Stimulated activated CD8-positive, alpha-beta memory T cell treated with anti-CD3 and anti-CD28 coated beads, Interleukin-7, amount 100 ng/mL, for 48 hours (primary cell): Measurements from ENCODE around the gene TRIM24.

Experiments
- DNase-seq, 2 donors: peaks; one replicate each; pipeline ENCODE4 v3.0.0-alpha.2; 2020; ENCODE audit warnings: low read depth in 1 of 2; ENCODE audit errors: extremely low read depth in 1 of 2

Gene TRIM24

GRCh38 chr7:138618933-138619332 lies 158.9 kb downstream of the TRIM24 start:
- no peak for DNase-seq

GRCh38 chr7:138622841-138623240 lies 162.8 kb downstream of the TRIM24 start:
- DNase-seq, result no peak

GRCh38 chr7:138625084-138625848 lies 165.2 kb downstream of the TRIM24 start:
- no peak for DNase-seq

- no peak for DNase-seq
These were observed 165.8 kb downstream of the TRIM24 start for GRCh38 chr7:138625849-138626230.

GRCh38 chr7:138626846-138627245 lies 166.8 kb downstream of the TRIM24 start:
- DNase-seq, result no peak

GRCh38 chr7:138627361-138627760 lies 167.3 kb downstream of the TRIM24 start:
- DNase-seq, result no peak

GRCh38 chr7:138630059-138630610 lies 170.1 kb downstream of the TRIM24 start:
- no peak for DNase-seq

GRCh38 chr7:138632384-138632783 lies 172.3 kb downstream of the TRIM24 start:
- no peak for DNase-seq

GRCh38 chr7:138632826-138633602 lies 173.0 kb downstream of the TRIM24 start:
- no peak for DNase-seq
